SH-SY5Y (cell line): ENCODE measurements around the gene ADAMTSL1.

Source experiments
- GATA2 ChIP-seq: IDR thresholded peaks from 2 replicates; pipeline ENCODE4 v1.6.1; 2011; ENCODE audit warnings: mild to moderate bottlenecking, low read depth, low read length
- GATA3 ChIP-seq: IDR thresholded peaks from 2 replicates; pipeline ENCODE4 v1.6.1; 2011; ENCODE audit warnings: low read depth, mild to moderate bottlenecking, low read length, moderate library complexity

ADAMTSL1 gene

DNA sequence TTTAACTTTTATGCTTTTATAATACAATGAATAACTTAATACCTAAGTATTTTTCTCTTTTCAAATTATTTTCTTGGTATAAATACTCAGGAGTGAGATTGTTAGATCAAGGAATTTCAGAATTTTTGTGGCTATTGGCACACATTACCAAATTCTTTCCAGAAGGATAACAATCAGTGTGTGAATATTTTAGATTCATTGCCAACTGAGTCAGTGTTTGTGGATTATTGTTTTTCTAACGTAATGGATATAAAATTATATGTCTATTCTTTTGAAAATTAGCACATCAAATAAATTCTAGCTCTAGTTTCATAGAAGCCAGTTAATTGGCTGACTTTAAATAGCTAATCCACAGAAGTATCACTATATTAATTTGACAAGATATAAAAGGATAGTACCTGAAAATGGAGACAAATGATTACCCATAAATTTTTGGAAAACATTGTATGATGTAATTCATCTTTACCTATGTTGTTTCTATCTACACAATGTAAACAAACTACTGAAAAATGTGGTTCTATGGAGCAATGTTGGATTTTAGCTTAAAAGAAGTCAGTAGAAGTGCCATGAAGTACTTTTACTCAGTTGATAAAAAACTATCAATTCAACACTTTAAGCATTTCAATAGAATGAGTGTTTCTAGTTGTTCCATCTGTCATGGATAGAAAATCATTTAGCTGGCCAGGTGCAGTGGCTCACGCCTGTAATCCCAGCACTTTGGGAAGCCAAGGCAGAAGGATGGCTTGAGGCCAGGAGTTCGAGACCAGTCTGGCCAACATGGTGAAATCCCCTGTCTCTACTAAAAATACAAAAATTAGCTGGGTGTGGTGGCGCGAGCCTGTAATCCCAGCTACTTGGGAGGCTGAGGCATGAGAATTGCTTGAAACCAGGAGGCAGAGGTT is 185.1 kb downstream of the ADAMTSL1 start:
- TF ChIP-seq GATA2 (no peak), GATA3 (no peak)

DNA sequence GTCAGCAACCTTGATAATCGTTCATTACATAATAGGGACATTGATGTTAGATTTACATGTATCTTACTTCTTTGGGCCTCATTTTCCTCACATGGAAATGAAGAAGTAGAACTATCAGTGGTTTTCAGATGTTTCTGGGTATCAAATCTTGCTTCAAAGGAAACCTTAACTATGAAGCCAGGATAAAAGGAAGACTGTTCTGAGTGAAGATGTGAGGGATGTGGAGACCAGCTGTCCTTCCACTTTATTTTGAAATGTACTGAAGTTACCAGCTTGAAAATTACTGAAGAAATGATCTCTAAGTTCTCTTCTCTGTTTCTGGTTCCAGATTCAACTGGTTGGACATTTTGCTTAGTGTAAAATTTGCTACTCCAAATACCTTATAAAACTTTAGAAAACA is 186.0 kb downstream of the ADAMTSL1 start:
- TF ChIP-seq GATA2 (no peak), GATA3 (no peak)

DNA sequence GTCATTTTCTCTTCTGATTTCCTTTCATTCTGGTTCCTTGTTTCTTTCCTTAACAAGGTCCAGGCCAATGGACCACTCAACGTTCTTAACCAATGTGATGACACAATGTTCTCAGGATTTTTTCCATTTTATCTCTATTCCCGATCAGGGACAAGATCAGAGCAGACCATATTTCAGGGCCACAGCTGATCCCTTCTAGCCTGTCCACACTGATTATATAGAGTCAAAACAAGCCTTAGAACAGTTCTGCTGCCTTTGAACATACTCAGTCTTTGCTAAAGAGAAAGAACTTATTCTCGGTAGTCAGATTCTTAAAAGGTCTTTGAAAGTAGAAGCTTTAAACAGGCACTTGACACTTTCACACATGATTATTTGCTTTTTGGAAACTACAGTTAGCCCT is 188.4 kb downstream of the ADAMTSL1 start:
- TF ChIP-seq GATA3 (0 out of 2 replicates have a peak, but pooled peaks have one; percentile 22), GATA2 (no peak)

DNA sequence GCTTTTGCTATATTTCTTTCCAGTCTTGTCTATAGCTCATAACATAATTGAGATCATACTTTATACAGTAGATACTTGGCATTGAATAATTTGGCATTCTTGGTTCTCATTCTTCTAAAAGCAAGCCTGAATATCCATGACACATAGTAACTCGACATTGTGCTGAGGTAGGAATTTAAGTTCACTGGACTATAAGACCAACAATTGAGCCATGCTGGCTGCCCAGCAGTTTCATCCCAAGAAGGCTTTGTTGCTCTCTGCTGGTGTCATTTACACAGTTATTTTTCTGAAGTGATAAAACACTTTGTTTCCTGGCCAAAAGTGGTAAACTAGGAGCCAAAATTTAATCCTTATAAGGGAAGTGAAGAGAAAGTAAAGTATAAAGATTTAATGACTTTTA is 192.0 kb downstream of the ADAMTSL1 start:
- TF ChIP-seq GATA3 (no peak), GATA2 (no peak)

DNA sequence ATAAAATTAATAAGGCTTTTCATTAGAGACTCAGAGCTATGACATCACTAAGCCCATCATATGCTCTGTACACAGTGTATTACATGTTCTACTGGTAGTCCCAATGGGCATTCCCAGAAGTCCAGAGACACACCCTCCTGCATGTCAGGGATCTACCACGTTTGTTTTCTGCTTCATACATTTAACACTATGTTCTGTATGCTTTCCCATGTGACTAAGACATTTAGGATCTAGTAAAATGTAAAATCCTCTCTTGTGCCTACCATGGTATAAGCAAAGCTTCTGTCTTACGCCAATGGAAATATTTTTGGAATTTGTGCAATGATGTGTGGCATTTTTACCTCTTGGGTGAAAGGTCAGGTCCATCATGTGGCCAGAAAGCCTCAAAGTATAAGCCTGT is 192.4 kb downstream of the ADAMTSL1 start:
- TF ChIP-seq GATA3 (no peak), GATA2 (no peak)

DNA sequence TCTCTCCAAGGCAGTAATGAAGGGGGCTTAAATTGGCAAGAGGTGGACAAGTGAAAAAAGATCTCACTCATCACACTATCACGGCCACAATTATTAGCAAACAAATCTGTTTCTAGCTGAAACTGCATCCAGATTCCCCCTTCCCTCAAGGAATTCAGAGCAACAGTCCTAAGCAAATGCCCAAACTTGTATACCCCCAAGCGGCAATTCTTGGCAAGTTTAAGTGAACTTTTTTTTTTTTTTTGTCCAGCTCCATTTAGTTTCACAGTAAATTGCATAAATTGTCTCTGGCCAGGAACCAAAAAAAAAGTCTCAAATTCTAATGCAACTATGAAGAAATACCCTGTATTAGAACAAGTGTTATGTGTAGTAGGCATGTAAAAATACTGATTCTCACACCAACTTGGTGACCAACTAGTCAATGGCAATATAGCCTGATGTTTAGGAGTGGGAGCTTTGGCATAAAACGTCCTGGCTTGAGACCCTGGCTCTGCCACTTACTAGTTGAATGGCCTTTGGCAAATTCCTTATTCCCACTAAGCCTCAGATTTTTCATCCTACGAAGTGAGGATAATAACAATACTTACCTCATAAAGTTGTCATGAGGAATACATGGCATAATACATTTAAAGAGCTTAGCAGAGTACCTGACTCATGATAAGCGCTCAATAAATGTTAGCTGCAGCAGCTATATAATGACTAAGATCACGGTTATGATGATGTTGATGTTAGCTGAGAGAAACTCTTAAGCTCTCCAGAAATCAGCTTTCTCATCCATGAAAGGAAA is 193.2 kb downstream of the ADAMTSL1 start:
- TF ChIP-seq GATA2 (no peak), GATA3 (no peak)

DNA sequence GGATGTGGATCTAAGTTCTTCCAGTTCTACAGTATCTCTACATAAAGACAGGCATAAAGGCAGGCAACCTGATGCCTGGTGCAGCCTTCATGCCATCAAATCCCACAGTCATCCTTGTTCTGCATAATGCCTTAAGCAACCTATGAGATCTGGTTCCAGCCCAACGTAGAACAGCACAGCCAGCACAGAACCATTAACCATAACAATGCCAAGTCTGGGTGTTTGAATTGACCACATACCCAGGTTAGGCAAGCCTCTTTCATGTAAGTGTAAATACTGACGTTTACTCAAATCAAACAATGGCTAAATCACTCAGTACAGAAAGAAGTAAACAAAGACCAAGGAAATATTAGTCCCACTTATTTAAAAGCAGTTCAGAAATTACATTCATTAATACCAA is 195.0 kb downstream of the ADAMTSL1 start:
- no peak for TF ChIP-seq GATA3
- TF ChIP-seq GATA2, result no peak

DNA sequence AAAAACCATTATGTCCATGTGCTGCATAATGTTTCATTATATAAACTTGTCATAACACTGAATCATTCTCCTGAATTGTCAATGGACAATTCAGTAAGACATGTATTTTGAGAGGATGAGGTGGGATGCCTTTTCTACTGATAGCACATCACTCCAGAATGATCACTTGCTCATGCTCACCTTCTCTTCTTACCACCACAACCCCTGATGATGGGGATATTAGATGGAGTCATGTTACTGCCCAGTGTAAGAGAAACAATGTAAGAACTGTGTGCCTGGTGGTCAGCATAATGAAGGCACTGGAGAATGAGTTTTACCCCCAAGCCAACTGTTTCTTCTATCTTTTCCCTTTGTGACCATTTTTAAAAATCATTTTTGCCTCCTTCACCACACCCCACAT is 198.8 kb downstream of the ADAMTSL1 start:
- no peak for TF ChIP-seq GATA2
- no peak for TF ChIP-seq GATA3

DNA sequence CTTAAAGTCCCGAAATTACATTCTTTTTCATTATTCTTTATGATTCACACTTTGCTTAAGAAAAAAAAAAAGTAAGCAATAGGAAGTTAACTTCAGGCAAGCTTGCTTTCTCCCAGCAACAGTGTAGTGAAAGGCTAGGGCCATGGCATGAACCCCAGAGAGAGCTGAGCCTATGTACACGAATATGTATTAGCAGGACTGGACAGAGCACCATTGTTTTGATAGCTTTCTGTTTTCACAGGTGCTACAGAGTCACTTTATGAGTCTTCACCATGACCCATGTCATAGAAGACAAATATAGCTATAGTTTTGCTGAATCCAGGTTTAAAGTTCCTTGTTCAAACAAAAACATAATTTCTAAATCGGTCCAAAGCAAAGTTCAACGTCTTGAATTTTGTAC is 199.2 kb downstream of the ADAMTSL1 start:
- TF ChIP-seq GATA2 (no peak), GATA3 (no peak)

DNA sequence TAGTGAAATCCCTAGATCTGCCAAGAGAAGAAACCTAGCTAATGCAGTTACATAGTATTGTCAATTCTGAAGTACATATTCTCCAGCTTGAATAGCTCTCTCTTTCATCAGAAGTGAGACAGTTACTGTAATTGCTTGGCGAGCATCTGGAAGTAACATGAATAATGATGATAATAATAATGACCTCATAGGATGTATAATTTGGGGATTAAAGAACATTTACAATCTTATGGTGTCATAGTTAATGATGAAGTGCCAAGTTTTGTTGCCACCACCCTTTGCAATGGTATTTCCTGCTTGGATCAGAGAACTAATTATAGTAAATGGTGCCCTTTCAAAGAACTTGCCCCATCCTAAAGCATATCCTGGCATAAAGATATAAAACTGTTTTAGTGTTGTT is 201.4 kb downstream of the ADAMTSL1 start:
- TF ChIP-seq GATA3, result no peak
- no peak for TF ChIP-seq GATA2

DNA sequence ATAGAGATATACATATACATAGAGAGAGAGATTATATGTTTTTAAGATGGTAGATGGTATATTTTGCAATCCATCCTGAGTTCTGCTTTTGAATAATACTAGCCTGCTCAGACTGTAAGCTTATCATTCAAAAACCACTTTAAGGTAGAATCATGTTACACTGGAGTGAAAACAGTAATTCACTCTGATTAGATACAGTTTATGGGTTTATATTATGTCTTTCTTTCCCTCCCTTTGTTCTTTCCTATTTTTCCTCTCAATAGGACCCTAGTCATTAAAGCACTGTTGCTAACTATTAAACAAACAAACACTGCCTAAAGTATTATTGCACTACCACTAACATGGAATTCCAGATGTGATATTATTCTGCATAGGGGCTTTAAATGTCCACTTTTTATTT is 202.0 kb downstream of the ADAMTSL1 start:
- TF ChIP-seq GATA3 (no peak), GATA2 (no peak)

DNA sequence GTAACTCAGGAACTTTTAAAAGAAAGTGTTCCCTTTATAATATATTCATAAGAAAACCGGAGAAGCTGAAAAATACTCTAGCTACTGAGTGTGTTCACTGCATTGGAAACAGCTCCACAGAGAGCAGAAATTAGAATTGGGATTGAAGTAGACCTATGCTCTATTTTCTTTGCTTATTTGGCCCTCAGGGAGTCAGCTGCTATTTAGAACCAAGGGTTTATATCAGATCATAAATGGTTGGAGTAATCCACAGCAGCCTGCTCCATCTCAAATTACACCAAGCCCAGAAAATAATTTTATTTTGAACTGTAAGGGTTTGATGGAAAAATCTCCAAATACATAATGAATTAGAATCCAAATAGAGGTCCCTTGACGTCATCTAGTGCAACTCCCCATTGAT is 202.6 kb downstream of the ADAMTSL1 start:
- no peak for TF ChIP-seq GATA2
- no peak for TF ChIP-seq GATA3

DNA sequence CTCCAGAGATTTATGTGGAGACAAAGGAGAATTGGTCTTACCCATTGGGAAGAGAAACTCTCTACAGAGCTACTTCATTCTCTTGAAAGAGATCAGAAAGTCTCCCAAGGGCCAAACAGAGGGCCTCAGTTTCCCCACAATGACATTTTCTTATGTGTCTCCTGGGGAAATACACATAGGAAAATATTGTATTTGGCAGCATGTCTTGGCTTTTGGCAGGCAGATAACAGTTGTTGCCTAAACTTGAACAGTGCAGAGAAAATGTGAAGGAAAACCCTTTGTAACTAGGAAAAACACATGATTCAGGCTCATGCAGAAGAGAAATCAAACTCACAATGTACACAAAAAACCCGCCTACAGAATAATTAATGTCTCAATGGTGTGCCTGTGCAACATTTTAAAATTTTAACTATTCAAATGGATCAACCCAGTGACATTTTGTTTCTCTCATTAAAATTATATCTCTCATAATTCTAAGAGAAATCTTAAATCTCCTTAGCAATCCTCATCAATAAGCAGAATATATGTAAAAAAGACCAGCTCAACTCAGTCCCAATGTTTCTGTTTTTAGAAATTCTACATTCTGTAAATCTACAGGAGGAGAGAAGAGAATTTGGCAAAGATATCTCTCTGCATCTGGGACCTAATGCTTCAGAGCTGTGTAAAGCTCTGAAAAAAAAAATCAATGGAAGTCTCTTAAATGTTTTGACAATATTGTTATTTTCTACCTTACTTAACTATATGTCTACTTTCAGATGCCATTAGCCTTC is 205.1 kb downstream of the ADAMTSL1 start:
- TF ChIP-seq GATA3 (no peak), GATA2 (no peak)

DNA sequence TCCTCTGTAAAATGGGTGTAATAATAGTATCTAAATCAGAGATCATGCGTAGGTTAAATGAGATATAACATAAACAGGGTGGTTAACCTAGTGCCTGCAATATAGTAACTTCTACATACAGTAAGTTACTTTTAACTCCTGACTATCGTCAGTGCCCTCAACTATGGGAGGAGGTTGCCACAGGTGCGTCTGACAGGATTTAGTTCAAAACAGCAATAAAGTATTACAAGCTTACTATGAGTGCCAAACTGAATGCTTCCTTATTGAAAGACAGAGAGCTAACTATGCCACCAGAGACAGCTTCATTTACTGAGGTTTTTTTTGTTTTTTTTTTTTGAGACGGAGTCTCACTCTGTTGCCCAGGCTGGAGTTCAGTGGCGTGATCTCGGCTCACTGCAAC is 209.0 kb downstream of the ADAMTSL1 start:
- TF ChIP-seq GATA2 (no peak), GATA3 (no peak)
